ENCODE results near the gene MED16.

The MED16 gene

DNA sequence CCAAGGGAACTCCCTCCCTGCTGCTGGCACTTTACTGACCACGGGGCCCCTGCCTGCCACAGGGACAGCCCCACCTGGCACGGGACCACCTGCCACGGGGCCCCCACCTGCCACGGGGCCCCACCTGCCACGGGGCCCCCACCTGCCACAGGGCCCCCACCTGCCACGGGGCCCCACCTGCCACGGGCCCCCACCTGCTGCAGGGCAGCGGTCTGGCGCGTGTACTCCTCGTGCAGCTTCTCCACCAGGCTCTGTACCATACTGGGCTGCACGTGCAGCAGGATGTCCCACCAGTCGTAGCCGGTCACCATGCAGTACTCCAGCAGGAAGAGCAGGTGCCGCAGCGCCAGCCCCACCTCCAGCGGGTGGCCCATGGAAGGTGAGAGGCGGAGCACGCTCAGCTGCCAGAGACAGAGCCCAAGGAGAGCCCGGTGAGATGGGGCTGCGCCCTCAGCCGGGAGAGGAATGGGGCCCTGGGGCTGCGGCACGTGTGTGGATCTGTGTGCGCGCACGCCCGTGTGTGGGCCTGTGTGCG lies 16.1 kb downstream of the MED16 start:
- no peak for TF ChIP-seq CTCF (IDR thresholded peaks at IDR 0.05; ENCODE audit: low read length, missing control alignments)
- DNase-seq (ENCODE audit: low read depth), result no peak

GRCh38 chr19:876089-876488 lies 16.9 kb downstream of the MED16 start:
- TF ChIP-seq CTCF (IDR thresholded peaks at IDR 0.05; ENCODE audit: low read length, missing control alignments), result no peak
- no peak overlapping the region for H3K4me3 ChIP-seq (replicated peaks; ENCODE audit: low read depth, low read length)
- no peak for DNase-seq (ENCODE audit: low read depth)

More for the DNA sequence above, 16.1 kb downstream of the MED16 start:
- H3K4me3 ChIP-seq (replicated peaks; ENCODE audit: low read depth, low read length), result no peak overlapping the region

DNA sequence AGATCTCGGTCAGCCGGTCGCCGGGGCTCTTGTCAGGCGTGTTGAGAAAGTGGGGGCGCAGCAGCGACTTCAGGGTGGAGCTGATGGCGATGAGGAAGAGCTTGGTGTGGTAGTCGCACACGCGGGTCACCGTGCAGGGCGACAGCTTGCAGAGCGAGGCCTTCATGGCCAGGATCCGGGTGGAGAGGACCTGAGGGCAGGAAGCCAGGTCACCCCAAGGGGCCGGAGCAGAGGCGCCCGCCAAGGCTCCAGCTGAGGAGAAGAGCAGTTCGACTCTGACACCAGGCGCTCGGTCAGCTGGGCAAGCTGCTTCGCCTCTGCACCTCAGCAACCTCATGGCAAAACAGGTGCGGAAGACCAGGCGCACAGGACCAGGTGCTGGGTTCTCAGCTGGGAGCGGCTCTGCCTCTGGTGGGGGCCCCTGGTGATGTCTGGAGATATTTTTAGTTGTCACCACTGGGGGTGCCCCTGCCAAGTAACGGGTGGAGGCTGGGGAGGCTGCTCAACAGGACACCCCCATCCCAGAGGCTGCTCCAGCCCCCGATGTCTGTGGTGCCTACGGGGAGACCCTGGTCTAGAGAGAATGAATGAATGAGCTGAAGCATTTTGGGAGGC lies 17.6 kb downstream of the MED16 start:
- DNase-seq (ENCODE audit: low read depth), result no peak
- H3K4me3 ChIP-seq (replicated peaks; ENCODE audit: low read depth, low read length), result no peak overlapping the region
- TF ChIP-seq CTCF (IDR thresholded peaks at IDR 0.05; ENCODE audit: low read length, missing control alignments), result no peak

GRCh38 chr19:873561-874041 lies 19.4 kb downstream of the MED16 start:
- no peak overlapping the region for H3K4me3 ChIP-seq (replicated peaks; ENCODE audit: low read depth, low read length)
- no peak for TF ChIP-seq CTCF (IDR thresholded peaks at IDR 0.05; ENCODE audit: low read length, missing control alignments)
- DNase-seq (ENCODE audit: low read depth), result no peak

- no peak for TF ChIP-seq CTCF (IDR thresholded peaks at IDR 0.05; ENCODE audit: low read length, missing control alignments)
- H3K4me3 ChIP-seq (replicated peaks; ENCODE audit: low read depth, low read length), result no peak overlapping the region
- peak; percentile 26 for DNase-seq (ENCODE audit: low read depth)
Observed at GRCh38 chr19:873084-873483, 19.9 kb downstream of the MED16 start.

- no peak overlapping the region for H3K4me3 ChIP-seq (replicated peaks; ENCODE audit: low read depth, low read length)
- DNase-seq (ENCODE audit: low read depth), result peak; percentile 33
- no peak for TF ChIP-seq CTCF (IDR thresholded peaks at IDR 0.05; ENCODE audit: low read length, missing control alignments)
Observed at GRCh38 chr19:872266-872951, 20.6 kb downstream of the MED16 start.

All from fibroblast of pulmonary artery (primary cell).